ENCODE measurements around the gene SOCS3. TPM values are rescaled to one million over a fixed set of nuclear protein-coding genes. Genes with fewer than 3 reads are reported as not detected.
A peak's percentile ranks its signal among the peaks of the same experiment; 100 is the strongest.

Gene SOCS3
- total RNA-seq, 1 experiment from 2014 or later = 53.1 TPM

GRCh38 chr17:78366109-78366848 lies 6.4 kb upstream of the SOCS3 start:
- in situ Hi-C loops (cut with HindIII; ENCODE audit: low pct_unique_long_range_greater_than_20kb, low sequenced_read_pairs) = no loop called here
- DNase-seq (ENCODE audit: low read depth, low spot score) = no peak
- Histone ChIP-seq H3K27ac (ENCODE audit: low read length) (peak overlapping the region; percentile 60), H3K36me3 (ENCODE audit: control insufficient read depth, insufficient read depth, low read length) (no peaks in the 10 kb centered on the region), H3K9me3 (ENCODE audit: control insufficient read depth, insufficient read depth, low read depth, low read length) (no peaks in the 10 kb centered on the region), H3K4me1 (ENCODE audit: control insufficient read depth, insufficient read depth, low read length) (peaks cover 34% of the 10 kb centered on the region), H3K27me3 (ENCODE audit: control insufficient read depth, insufficient read depth, low read length) (no peaks in the 10 kb centered on the region), H3K4me3 (ENCODE audit: low read depth in 2 of 2, low read length in 2 of 2) (no peak overlapping the region)
- TF ChIP-seq SIN3A (IDR thresholded peaks at IDR 0.05; ENCODE audit: borderline replicate concordance, insufficient read depth, low read depth, low read length) (no peak), POLR2AphosphoS5 (IDR thresholded peaks at IDR 0.05; ENCODE audit: low read depth, low read length) (no peak), REST (IDR thresholded peaks at IDR 0.05; ENCODE audit: insufficient read depth in 1 of 2, low read depth in 2 of 2, low read length in 1 of 2) (no peak), TCF7L2 (IDR thresholded peaks at IDR 0.05; ENCODE audit: low read depth, low read length) (no peak), CTCF (IDR thresholded peaks at IDR 0.05) (no peak)
- CTCF ChIA-PET = no interaction called here
- ATAC-seq = peak; percentile 35; the same call in 1 of the 2 replicates
- POLR2A ChIA-PET = no interaction called here
- no TSS peak for BruUV-seq (replicated peaks)
- intact Hi-C loops (cut with micrococcal nuclease; ENCODE audit: unreplicated experiment) = no loop called here

GRCh38 chr17:78365561-78366108 lies 5.8 kb upstream of the SOCS3 start:
- intact Hi-C loops (cut with micrococcal nuclease; ENCODE audit: unreplicated experiment) = no loop called here
- Histone ChIP-seq H3K4me1 (ENCODE audit: control insufficient read depth, insufficient read depth, low read length) (peaks cover 40% of the 10 kb centered on the region), H3K27me3 (ENCODE audit: control insufficient read depth, insufficient read depth, low read length) (no peaks in the 10 kb centered on the region), H3K9me3 (ENCODE audit: control insufficient read depth, insufficient read depth, low read depth, low read length) (no peaks in the 10 kb centered on the region), H3K36me3 (ENCODE audit: control insufficient read depth, insufficient read depth, low read length) (no peaks in the 10 kb centered on the region), H3K27ac (ENCODE audit: low read length) (peak overlapping the region; percentile 60), H3K4me3 (ENCODE audit: low read depth in 2 of 2, low read length in 2 of 2) (no peak overlapping the region)
- no peak for TF ChIP-seq SIN3A (IDR thresholded peaks at IDR 0.05; ENCODE audit: borderline replicate concordance, insufficient read depth, low read depth, low read length)
- TF ChIP-seq REST (IDR thresholded peaks at IDR 0.05; ENCODE audit: insufficient read depth in 1 of 2, low read depth in 2 of 2, low read length in 1 of 2) = no peak
- TF ChIP-seq TCF7L2 (IDR thresholded peaks at IDR 0.05; ENCODE audit: low read depth, low read length) = peak; percentile 85
- TF ChIP-seq POLR2AphosphoS5 (IDR thresholded peaks at IDR 0.05; ENCODE audit: low read depth, low read length) = no peak
- no peak for TF ChIP-seq CTCF (IDR thresholded peaks at IDR 0.05)
- ChIA-PET CTCF (no interaction called here), POLR2A (no interaction called here)
- in situ Hi-C loops (cut with HindIII; ENCODE audit: low pct_unique_long_range_greater_than_20kb, low sequenced_read_pairs) = no loop called here
- BruUV-seq (replicated peaks) = no TSS peak
- ATAC-seq (peak; percentile 28), DNase-seq (ENCODE audit: low read depth, low spot score) (no peak)
